NCI-H1105 (cell line): ENCODE data around the gene MEPE.
"Not testable (repeated sequence)": the region's sequence is repeated elsewhere in the genome, so short reads cannot be mapped to it uniquely, and the experiment has no call there.

ENCODE experiments used
- DNase-seq: peaks from one replicate; lab custom pipeline; 2025; lab: John Stamatoyannopoulos, UW

MEPE gene

GRCh38 chr4:87884976-87885549, 52.3 kb downstream of the MEPE start:
- no peak for DNase-seq

- DNase-seq = no peak
Observed at GRCh38 chr4:87886083-87886482, 53.3 kb downstream of the MEPE start.

GRCh38 chr4:87890753-87891152, 58.0 kb downstream of the MEPE start:
- DNase-seq = not testable (repeated sequence)

DNA sequence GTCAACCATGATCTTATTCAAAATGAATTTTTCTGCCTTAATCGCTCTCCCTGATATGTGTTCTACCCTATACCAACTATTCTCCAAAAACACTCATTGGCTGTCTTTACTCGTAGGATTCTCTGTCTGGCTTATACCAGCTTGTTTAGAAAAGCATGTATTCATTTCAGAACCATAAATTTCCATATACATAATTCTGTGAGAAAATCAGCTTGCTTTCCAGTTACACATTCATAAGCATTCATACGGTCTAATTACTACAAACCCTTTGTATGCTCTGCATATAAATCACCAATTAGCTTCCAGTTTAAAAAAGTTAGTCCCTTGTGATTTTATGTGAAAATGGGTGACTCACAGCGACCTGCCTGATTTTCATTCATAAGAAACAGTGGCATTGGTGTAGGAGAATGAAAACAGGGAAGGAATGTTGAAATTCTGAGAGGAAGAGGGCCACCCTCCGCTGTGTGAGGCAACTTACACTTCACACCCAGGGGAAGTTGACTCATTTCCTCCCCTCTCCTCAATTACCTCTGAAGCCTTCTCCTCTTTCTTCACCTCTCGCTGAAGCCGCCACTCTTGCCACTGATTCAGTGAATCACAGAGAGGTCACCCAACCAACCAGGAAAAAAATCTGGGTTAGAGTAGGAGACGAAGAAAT, 63.3 kb downstream of the MEPE start:
- no peak for DNase-seq
